ENCODE data around the gene SYTL1.
A peak's percentile ranks its signal among the peaks of the same experiment; 100 is the strongest.

Gene SYTL1

DNA sequence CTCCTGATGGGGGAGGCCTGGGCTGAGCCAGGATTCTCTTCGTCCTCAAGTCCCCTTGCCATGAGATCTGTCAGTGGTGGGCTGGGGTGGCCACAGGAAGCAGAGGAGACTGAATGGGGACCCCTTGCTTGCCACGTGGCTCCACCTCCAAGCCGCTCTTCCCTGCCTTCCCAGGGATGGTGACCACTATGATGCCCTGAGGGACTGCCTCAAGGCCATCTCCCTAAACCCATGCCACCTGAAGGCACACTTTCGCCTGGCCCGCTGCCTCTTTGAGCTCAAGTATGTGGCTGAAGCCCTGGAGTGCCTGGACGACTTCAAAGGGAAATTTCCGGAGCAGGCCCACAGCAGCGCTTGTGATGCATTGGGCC lies 40.8 kb upstream of the SYTL1 start:
- TF ChIP-seq, protein P1, sequence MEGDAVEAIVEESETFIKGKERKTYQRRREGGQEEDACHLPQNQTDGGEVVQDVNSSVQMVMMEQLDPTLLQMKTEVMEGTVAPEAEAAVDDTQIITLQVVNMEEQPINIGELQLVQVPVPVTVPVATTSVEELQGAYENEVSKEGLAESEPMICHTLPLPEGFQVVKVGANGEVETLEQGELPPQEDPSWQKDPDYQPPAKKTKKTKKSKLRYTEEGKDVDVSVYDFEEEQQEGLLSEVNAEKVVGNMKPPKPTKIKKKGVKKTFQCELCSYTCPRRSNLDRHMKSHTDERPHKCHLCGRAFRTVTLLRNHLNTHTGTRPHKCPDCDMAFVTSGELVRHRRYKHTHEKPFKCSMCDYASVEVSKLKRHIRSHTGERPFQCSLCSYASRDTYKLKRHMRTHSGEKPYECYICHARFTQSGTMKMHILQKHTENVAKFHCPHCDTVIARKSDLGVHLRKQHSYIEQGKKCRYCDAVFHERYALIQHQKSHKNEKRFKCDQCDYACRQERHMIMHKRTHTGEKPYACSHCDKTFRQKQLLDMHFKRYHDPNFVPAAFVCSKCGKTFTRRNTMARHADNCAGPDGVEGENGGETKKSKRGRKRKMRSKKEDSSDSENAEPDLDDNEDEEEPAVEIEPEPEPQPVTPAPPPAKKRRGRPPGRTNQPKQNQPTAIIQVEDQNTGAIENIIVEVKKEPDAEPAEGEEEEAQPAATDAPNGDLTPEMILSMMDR (IDR thresholded peaks at IDR 0.05; ENCODE audit: poor library complexity, severe bottlenecking): peak; percentile 72
- H3K36me3 ChIP-seq (ENCODE audit: low read depth): peaks cover 4% of the 10 kb centered on the region; the same call in 1 of the 2 replicates
- H3K27ac ChIP-seq (ENCODE audit: poor library complexity, severe bottlenecking): peak overlapping the region; percentile 98

DNA sequence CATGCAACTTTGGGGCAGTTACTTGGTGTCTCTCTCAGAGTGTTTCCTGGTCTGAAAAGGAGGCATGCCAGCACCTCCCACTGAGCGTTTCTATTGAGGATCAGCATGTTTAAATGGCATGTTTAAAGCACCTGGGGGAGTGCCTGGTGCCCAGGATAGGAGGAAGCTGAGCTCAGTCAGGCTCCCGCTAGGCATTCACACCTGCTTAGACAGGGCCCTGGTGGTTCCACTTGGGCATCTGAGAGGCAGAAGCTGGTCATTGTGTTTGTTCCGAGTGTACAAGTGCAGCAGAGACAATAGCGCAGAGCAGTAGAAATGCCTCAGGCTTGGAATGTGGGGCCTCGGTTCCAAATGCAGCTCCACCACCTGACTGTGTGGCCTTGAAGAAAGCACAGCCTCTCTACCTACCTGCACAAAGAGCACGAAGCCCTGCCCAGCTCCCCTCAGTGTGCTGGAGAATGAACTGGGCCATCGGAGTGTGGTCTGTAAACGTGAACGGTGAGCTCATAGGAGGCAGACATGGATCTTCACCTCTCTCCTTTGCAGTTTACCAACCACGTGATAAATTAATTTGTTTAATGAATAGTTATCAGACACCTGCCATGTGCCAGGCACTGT lies 40.1 kb upstream of the SYTL1 start:
- H3K36me3 ChIP-seq (ENCODE audit: low read depth): peaks cover 4% of the 10 kb centered on the region; the same call in 1 of the 2 replicates
- DNase-seq (ENCODE audit: low spot score) (no peak), ATAC-seq (ENCODE audit: low read depth) (no peak)
- peaks cover 18% of the 10 kb centered on the region for H3K4me1 ChIP-seq (ENCODE audit: insufficient read depth, poor library complexity, severe bottlenecking)
- TF ChIP-seq, protein P1 (IDR thresholded peaks at IDR 0.05; ENCODE audit: poor library complexity, severe bottlenecking): no peak
- H3K27me3 ChIP-seq (ENCODE audit: insufficient read depth, poor library complexity, severe bottlenecking): no peaks in the 10 kb centered on the region
- no peak overlapping the region for H3K4me3 ChIP-seq (ENCODE audit: severe bottlenecking)
- no peak overlapping the region for H3K27ac ChIP-seq (ENCODE audit: poor library complexity, severe bottlenecking)
- H3K9me3 ChIP-seq (ENCODE audit: severe bottlenecking): no peaks in the 10 kb centered on the region

More for the DNA sequence above, 40.8 kb upstream of the SYTL1 start:
- peaks cover 18% of the 10 kb centered on the region for H3K4me1 ChIP-seq (ENCODE audit: insufficient read depth, poor library complexity, severe bottlenecking)
- H3K4me3 ChIP-seq (ENCODE audit: severe bottlenecking): no peak overlapping the region
- ATAC-seq (ENCODE audit: low read depth) (no peak), DNase-seq (ENCODE audit: low spot score) (no peak)
- H3K9me3 ChIP-seq (ENCODE audit: severe bottlenecking): no peaks in the 10 kb centered on the region
- H3K27me3 ChIP-seq (ENCODE audit: insufficient read depth, poor library complexity, severe bottlenecking): no peaks in the 10 kb centered on the region

DNA sequence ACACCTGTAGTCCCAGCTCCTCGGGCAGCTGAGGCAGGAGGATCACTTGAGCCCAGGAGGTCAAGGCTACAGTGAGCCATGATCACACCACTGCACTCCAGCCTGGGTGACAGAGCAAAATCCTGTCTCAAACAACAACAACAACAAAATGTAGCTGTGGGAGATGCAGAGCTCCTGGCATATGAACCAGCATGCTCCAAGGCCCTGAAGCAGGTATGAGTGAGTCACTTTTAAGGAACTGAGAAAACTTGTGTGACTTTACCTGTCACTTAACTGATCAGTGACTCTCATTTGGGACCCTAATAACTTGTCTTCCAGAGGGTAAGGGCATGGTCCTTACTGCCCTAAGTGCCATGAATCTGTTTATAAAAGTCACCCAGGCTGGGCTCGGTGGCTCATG lies 39.2 kb upstream of the SYTL1 start:
- H3K27ac ChIP-seq (ENCODE audit: poor library complexity, severe bottlenecking): no peak overlapping the region
- no peak for ATAC-seq (ENCODE audit: low read depth)
- TF ChIP-seq, protein P1 (IDR thresholded peaks at IDR 0.05; ENCODE audit: poor library complexity, severe bottlenecking): no peak
- no peak overlapping the region for H3K4me3 ChIP-seq (ENCODE audit: severe bottlenecking)
- no peaks in the 10 kb centered on the region for H3K9me3 ChIP-seq (ENCODE audit: severe bottlenecking)
- DNase-seq (ENCODE audit: low spot score): no peak
- H3K36me3 ChIP-seq (ENCODE audit: low read depth): no peaks in the 10 kb centered on the region
- peaks cover 18% of the 10 kb centered on the region for H3K4me1 ChIP-seq (ENCODE audit: insufficient read depth, poor library complexity, severe bottlenecking)
- no peaks in the 10 kb centered on the region for H3K27me3 ChIP-seq (ENCODE audit: insufficient read depth, poor library complexity, severe bottlenecking)

DNA sequence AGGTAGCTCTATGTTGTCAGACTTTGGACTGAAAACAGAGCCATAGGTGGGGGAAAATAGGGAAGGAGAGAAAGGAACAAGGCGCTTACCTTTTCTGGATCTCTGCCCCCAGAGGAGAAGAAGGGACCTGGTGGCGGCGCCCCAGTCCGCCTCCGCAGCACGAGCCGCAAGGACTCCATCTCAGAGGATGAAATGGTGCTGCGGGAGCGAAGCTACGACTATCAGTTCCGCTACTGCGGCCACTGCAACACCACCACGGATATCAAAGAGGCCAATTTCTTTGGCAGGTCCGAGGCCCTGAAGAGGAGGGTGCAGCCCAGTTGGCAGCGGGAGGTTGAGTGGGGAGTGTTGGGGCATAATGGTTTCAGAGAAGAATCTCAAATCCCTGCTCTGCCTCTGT lies 38.3 kb upstream of the SYTL1 start:
- Histone ChIP-seq H3K36me3 (ENCODE audit: low read depth) (no peaks in the 10 kb centered on the region), H3K9me3 (ENCODE audit: severe bottlenecking) (no peaks in the 10 kb centered on the region), H3K27me3 (ENCODE audit: insufficient read depth, poor library complexity, severe bottlenecking) (no peaks in the 10 kb centered on the region), H3K4me1 (ENCODE audit: insufficient read depth, poor library complexity, severe bottlenecking) (peaks cover 18% of the 10 kb centered on the region), H3K27ac (ENCODE audit: poor library complexity, severe bottlenecking) (no peak overlapping the region), H3K4me3 (ENCODE audit: severe bottlenecking) (no peak overlapping the region)
- DNase-seq (ENCODE audit: low spot score): no peak
- ATAC-seq (ENCODE audit: low read depth): no peak
- TF ChIP-seq, protein P1 (IDR thresholded peaks at IDR 0.05; ENCODE audit: poor library complexity, severe bottlenecking): no peak

DNA sequence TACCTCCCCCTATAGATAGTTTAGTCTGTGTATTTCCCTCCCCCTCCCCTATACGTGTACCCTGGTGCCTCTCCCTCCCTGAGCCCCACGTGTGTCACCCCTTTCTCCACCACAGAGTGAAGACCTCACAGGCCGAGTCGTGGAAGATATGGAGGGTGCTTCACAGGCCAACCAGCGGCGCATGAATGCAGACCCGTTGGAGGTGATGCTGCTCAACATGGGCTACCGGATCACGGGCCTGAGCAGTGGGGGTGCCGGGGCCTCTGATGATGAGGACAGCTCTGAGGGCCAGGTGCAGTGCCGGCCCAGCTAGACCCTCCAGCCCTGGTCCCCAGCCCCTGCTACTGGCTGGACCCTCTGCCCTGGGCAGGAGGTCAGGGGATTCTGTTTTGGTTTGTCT lies 35.8 kb upstream of the SYTL1 start:
- Histone ChIP-seq H3K4me1 (ENCODE audit: insufficient read depth, poor library complexity, severe bottlenecking) (no peaks in the 10 kb centered on the region), H3K9me3 (ENCODE audit: severe bottlenecking) (no peaks in the 10 kb centered on the region), H3K27ac (ENCODE audit: poor library complexity, severe bottlenecking) (no peak overlapping the region), H3K27me3 (ENCODE audit: insufficient read depth, poor library complexity, severe bottlenecking) (no peaks in the 10 kb centered on the region), H3K4me3 (ENCODE audit: severe bottlenecking) (no peak overlapping the region), H3K36me3 (ENCODE audit: low read depth) (no peaks in the 10 kb centered on the region)
- ATAC-seq (ENCODE audit: low read depth): no peak
- DNase-seq (ENCODE audit: low spot score): no peak
- TF ChIP-seq, protein P1 (IDR thresholded peaks at IDR 0.05; ENCODE audit: poor library complexity, severe bottlenecking): no peak
